ENCODE results near the gene CD33. TPM values are rescaled to one million over a fixed set of nuclear protein-coding genes. Genes with fewer than 3 reads are reported as not detected.
"Not testable (repeated sequence)": the region's sequence is repeated elsewhere in the genome, so short reads cannot be mapped to it uniquely, and the experiment has no call there.

The CD33 gene
- 10 to 100 TPM in 1 of 3 donors, 1 to 10 TPM in 2; 1.5 to 10.6 (median 6.7) TPM for polyA plus RNA-seq

DNA sequence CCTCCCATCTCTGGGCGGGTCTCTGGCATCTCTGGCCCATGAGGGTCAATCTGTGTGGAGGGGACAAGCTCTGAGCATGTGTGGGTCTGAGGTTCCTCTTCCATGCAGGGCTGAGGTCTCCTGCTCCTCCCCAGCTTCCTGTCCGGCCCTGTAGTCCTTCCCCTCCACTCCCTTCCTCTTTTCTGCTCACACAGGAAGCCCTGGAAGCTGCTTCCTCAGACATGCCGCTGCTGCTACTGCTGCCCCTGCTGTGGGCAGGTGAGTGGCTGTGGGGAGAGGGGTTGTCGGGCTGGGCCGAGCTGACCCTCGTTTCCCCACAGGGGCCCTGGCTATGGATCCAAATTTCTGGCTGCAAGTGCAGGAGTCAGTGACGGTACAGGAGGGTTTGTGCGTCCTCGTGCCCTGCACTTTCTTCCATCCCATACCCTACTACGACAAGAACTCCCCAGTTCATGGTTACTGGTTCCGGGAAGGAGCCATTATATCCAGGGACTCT, at the start of gene CD33:
TSS of gene CD33 (plus strand) at position 183 of the 496 bp plus-strand sequence. CDS start at position 222, 39 bp downstream.
- not testable (repeated sequence) for H3K27ac ChIP-seq (ENCODE audit: low read depth, low read length)
- 42 to 55% (median 54%) methylated on average over 11 of the region's 11 CpGs for WGBS, 3 donors

DNA sequence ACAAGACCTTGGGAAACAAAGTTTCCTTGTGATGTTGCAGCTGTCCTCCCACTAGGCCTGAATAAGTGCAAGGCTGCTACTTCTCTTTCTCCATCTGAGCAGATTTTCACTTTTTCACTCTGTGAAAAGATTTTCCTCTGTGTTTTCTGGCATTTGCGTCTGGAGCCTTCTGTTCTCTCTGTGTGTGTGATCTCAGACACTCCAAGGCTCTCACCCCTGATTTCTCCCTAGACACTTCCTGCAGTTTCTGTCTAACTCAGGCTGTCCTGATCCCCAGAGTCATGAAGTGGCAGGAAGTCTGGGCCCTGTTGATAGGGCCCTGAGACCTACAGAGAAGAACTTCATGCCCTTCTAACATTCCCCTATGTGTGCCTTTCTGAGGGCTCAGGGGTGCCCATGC, 45.6 kb upstream of the CD33 start:
- no peak overlapping the region for H3K27ac ChIP-seq (ENCODE audit: low read depth, low read length)
- WGBS, 3 donors, result 13 to 26% (median 13%) methylated on average over 1 of the region's 1 CpG

DNA sequence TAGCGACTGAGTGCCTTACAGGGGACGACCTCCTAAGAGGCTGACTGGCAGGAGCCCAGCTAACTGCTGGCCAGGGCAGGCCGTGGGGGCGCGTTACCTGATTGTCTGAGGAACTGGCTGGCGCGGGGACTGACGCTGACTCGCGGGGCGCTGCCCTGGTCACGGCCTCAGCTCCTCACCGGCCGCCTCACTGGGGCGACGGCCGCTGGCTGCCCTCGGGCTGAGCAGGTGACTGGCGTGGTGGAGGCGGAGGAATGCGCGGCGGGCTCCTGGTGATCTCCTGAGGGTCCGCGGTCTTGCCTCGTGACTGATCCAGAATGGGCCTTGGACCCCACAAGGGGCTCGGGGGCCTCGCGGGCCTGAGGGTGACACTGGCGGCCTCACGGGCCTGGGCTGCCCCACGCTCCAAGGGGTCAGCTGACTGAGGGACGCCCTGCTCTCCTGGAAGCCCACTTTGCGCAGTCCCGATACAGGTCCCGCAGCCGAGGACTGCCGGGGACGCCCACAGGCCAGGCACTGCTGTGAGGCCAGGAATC, 43.4 kb upstream of the CD33 start:
- 90 to 96% (median 94%) methylated on average over 31 to 39 of the region's 39 CpGs for WGBS, 3 donors
- H3K27ac ChIP-seq (ENCODE audit: low read depth, low read length), result no peak overlapping the region

DNA sequence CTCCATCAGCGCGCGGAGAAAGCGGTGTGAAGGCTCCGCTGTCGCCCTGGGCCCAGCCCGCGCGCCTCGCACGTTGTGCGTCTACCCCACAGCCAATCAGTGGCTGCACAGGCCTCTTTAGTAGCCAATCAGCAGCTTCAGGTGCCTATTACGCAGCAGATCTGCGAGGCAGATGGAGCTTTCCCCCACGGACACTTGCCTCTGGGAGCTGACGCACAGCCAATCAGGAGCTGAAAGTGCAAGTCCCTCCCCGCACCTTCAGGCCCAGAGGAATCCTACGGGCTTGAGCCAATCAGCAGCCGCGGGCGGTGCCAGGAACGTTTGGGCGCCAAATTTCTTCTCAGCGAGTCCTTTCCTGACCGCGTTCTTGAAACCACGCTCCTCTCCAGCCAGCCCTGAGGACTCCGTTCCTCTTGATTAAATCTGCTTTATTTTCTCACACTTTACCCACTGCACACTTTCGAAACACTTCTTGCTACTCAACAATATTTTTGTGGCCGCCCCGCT, 42.9 kb upstream of the CD33 start:
- H3K27ac ChIP-seq (ENCODE audit: low read depth, low read length), result no peak overlapping the region
- WGBS, 3 donors, result 54 to 65% (median 65%) methylated on average over 31 of the region's 31 CpGs

GRCh38 chr19:51183629-51184028, 41.3 kb upstream of the CD33 start:
- no peak overlapping the region for H3K27ac ChIP-seq (ENCODE audit: low read depth, low read length)
- WGBS, 3 donors, result 65 to 68% (median 68%) methylated on average over 8 of the region's 8 CpGs

GRCh38 chr19:51185069-51185867, 39.6 kb upstream of the CD33 start:
- no peak overlapping the region for H3K27ac ChIP-seq (ENCODE audit: low read depth, low read length)
- 69 to 88% (median 82%) methylated on average over 22 to 25 of the region's 25 CpGs for WGBS, 3 donors

DNA sequence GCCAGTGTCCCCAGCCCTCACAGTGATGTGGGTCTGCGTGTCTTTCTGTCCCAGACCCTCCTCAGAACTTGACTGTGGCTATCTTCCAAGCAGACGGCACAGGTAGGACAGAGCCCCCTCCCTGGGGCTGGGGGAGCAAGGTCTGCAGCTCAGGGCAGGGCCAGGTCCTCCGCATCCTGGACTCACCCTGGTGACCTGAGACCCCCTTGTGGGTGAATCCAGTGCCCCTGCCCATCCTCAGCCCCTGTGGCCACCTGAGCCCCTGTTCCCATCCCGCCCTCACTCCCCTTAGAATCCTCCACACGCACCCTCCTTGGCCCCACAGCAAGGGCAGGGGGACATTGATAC, 39.0 kb upstream of the CD33 start:
- 60 to 85% (median 83%) methylated on average over 5 of the region's 5 CpGs for WGBS, 3 donors
- H3K27ac ChIP-seq (ENCODE audit: low read depth, low read length), result no peak overlapping the region

GRCh38 chr19:51186323-51186722, 38.6 kb upstream of the CD33 start:
- WGBS, 3 donors, result 43 to 70% (median 65%) methylated on average over 13 of the region's 13 CpGs

GRCh38 chr19:51187395-51188226, 37.3 kb upstream of the CD33 start:
- no peak overlapping the region for H3K27ac ChIP-seq (ENCODE audit: low read depth, low read length)
- WGBS, 3 donors, result 78 to 91% (median 91%) methylated on average over 11 of the region's 11 CpGs

More at GRCh38 chr19:51186323-51186722, 38.6 kb upstream of the CD33 start:
- no peak overlapping the region for H3K27ac ChIP-seq (ENCODE audit: low read depth, low read length)

- no peak overlapping the region for H3K27ac ChIP-seq (ENCODE audit: low read depth, low read length)
- 70 to 87% (median 87%) methylated on average over 2 of the region's 2 CpGs for WGBS, 3 donors
Measured at GRCh38 chr19:51188227-51188559, 36.7 kb upstream of the CD33 start.

DNA sequence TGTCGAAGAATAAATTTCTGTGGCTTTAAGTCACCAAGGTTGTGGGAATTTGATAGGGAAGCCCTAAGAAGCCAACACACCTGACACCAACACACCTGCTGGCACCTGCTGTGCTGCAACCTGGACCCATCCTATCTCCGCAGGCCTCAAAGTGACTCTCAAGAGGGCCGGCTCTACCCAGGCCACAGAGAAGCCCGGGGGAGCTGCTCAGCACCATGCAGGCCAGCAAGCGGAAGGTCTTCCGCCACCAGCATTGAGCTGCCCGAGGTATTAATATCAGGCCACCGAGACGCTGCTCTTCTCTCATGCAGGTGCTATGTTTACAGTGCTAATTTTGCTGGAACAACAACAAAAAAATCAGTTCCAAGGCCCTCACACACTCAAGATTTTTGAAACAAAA, 32.2 kb upstream of the CD33 start:
- no peak overlapping the region for H3K27ac ChIP-seq (ENCODE audit: low read depth, low read length)
- WGBS, 3 donors, result 78 to 91% (median 82%) methylated on average over 9 of the region's 9 CpGs

GRCh38 chr19:51194527-51195315, 30.2 kb upstream of the CD33 start:
- WGBS, 3 donors, result 53 to 61% (median 56%) methylated on average over 18 to 21 of the region's 21 CpGs
- no peak overlapping the region for H3K27ac ChIP-seq (ENCODE audit: low read depth, low read length)

GRCh38 chr19:51195316-51195586, 29.6 kb upstream of the CD33 start:
- no peak overlapping the region for H3K27ac ChIP-seq (ENCODE audit: low read depth, low read length)
- WGBS, 3 donors, result 80 to 86% (median 82%) methylated on average over 9 of the region's 9 CpGs

- no peak overlapping the region for H3K27ac ChIP-seq (ENCODE audit: low read depth, low read length)
- WGBS, 3 donors, result 81 to 92% (median 87%) methylated on average over 10 of the region's 10 CpGs
Measured at GRCh38 chr19:51195616-51196015, 29.3 kb upstream of the CD33 start.

GRCh38 chr19:51196181-51196580, 28.7 kb upstream of the CD33 start:
- H3K27ac ChIP-seq (ENCODE audit: low read depth, low read length), result no peak overlapping the region
- WGBS, 3 donors, result 62 to 79% (median 69%) methylated on average over 5 of the region's 5 CpGs

- no peak overlapping the region for H3K27ac ChIP-seq (ENCODE audit: low read depth, low read length)
- WGBS, 3 donors, result 66 to 83% (median 67%) methylated on average over 9 of the region's 9 CpGs
Measured at GRCh38 chr19:51198641-51199040, 26.2 kb upstream of the CD33 start.

- WGBS, 3 donors, result 65 to 73% (median 66%) methylated on average over 10 of the region's 10 CpGs
- no peak overlapping the region for H3K27ac ChIP-seq (ENCODE audit: low read depth, low read length)
Measured at GRCh38 chr19:51200071-51200666, 24.7 kb upstream of the CD33 start.

GRCh38 chr19:51201712-51202111, 23.2 kb upstream of the CD33 start:
- WGBS, 3 donors, result 41 to 55% (median 54%) methylated on average over 5 of the region's 5 CpGs
- H3K27ac ChIP-seq (ENCODE audit: low read depth, low read length), result no peak overlapping the region

Measured in adipose tissue (tissue), 3 donors.